RWPE2 (cell line): Measurements from ENCODE around the gene TRPM2.

ENCODE experiments used
- ATAC-seq: fragments of 200-7000 bp; cut with Tn5 transposase; 3 replicates; pipeline ENCODE4 v1.9.1; 2021; ENCODE audit warnings: low read depth
- DNase-seq: peaks from one replicate; pipeline ENCODE4 v3.0.0-alpha.2; 2020; ENCODE audit warnings: low spot score
- H3K27ac ChIP-seq: fragments of 450-650 bp; 2 replicates; pipeline ENCODE4 v1.5.1; 2017; ENCODE audit warnings: mild to moderate bottlenecking; ENCODE audit not compliant: poor library complexity, severe bottlenecking
- H3K27me3 ChIP-seq: fragments of 250-450 bp; sonication (Bioruptor Pico); 2 replicates; pipeline ENCODE4 v1.5.1; 2021; ENCODE audit warnings: mild to moderate bottlenecking, moderate library complexity; ENCODE audit not compliant: insufficient read depth, poor library complexity, severe bottlenecking
- H3K36me3 ChIP-seq: fragments of 250-450 bp; sonication (Bioruptor Pico); 2 replicates; pipeline ENCODE4 v1.5.1; 2020; ENCODE audit warnings: low read depth, mild to moderate bottlenecking, moderate library complexity
- H3K4me1 ChIP-seq: fragments of 250-450 bp; sonication (Bioruptor Pico); 2 replicates; pipeline ENCODE4 v1.5.1; 2021; ENCODE audit warnings: mild to moderate bottlenecking, moderate library complexity; ENCODE audit not compliant: insufficient read depth, poor library complexity, severe bottlenecking
- H3K4me3 ChIP-seq: fragments of 250-450 bp; sonication (Bioruptor Pico); 2 replicates; pipeline ENCODE4 v1.5.1; 2021; ENCODE audit warnings: mild to moderate bottlenecking, moderate library complexity; ENCODE audit not compliant: severe bottlenecking
- H3K9me3 ChIP-seq: fragments of 250-450 bp; sonication (Bioruptor Pico); 2 replicates; pipeline ENCODE4 v1.5.1; 2021; ENCODE audit warnings: mild to moderate bottlenecking, moderate library complexity; ENCODE audit not compliant: severe bottlenecking
- TF ChIP-seq, protein P1 (sequence below): fragments of 450-650 bp; IDR thresholded peaks from one replicate; pipeline ENCODE4 v1.5.1; 2017; ENCODE audit warnings: mild to moderate bottlenecking, moderate library complexity; ENCODE audit not compliant: poor library complexity, severe bottlenecking

The TRPM2 gene

DNA sequence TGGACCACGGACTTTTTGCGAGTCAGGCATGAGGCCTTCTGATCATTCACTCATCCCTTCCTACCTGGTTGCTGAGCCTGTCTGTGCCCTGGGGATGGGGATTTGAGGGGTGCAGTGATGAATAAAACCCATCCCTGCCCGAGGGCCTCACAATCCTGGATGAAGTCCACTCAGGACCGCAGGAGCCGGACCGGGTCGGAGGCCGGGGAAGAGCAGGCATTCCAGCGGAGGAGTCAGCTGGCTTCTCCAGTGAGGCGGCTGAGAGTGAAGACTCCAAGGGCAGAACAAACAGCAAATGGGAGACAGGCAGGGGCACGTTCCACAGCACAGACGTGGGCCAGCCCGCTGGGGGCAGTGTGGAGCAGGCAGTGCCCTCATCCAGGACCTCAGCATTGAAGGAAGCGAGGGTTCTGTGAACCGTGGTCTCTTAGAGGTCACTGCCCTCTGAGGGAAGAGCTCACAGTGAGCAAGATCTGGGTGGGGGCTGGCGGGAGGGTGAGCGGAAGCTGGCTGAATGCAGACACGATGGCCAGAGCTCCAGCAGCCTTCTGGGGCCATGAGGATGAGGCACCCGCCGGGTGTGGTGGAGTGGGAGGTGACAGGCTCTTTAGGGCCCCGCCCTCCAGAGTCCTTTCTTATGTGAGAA lies 91.0 kb downstream of the TRPM2 start:
- peaks cover 22% of the 10 kb centered on the region for H3K27me3 ChIP-seq
- TF ChIP-seq, protein P1, sequence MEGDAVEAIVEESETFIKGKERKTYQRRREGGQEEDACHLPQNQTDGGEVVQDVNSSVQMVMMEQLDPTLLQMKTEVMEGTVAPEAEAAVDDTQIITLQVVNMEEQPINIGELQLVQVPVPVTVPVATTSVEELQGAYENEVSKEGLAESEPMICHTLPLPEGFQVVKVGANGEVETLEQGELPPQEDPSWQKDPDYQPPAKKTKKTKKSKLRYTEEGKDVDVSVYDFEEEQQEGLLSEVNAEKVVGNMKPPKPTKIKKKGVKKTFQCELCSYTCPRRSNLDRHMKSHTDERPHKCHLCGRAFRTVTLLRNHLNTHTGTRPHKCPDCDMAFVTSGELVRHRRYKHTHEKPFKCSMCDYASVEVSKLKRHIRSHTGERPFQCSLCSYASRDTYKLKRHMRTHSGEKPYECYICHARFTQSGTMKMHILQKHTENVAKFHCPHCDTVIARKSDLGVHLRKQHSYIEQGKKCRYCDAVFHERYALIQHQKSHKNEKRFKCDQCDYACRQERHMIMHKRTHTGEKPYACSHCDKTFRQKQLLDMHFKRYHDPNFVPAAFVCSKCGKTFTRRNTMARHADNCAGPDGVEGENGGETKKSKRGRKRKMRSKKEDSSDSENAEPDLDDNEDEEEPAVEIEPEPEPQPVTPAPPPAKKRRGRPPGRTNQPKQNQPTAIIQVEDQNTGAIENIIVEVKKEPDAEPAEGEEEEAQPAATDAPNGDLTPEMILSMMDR, result no peak
- no peaks in the 10 kb centered on the region for H3K9me3 ChIP-seq
- no peak overlapping the region for H3K4me3 ChIP-seq
- H3K36me3 ChIP-seq, result no peaks in the 10 kb centered on the region
- H3K4me1 ChIP-seq, result no peaks in the 10 kb centered on the region
- no peak overlapping the region for H3K27ac ChIP-seq
- no peak for ATAC-seq
- DNase-seq, result peak; percentile 45

DNA sequence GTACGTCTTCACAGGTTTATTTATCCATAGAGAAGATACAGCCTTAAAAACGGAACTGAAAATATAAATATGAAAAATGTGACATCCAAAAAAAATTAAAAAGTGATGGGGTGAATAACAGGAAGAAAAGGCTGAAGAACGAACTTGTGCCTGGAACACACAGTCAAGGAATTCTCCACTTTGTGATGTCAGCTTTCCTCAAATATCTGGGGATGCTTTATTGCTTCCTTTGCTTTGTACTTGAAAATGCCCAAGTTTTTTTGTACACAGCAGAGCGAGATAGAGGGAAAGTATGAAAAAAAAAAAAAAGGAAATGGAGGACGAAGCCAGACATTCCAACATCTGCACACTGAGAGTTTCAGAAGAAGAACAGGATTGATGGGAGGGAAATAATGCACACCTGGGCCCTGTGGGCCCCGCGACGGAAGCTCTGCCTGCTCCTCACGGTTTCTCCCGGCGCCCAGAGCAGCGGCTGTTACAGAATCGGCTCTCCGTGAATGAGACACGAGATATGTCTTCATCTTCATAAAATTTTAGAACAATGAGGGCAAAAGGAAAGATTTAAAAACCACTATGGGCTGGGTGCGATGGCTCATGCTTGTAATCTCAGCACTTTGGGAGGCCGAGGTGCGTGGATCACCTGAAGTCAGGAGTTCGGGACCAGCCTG lies 91.9 kb downstream of the TRPM2 start:
- TF ChIP-seq, protein P1, result no peak
- ATAC-seq, result no peak
- Histone ChIP-seq H3K4me1 (no peaks in the 10 kb centered on the region), H3K27ac (no peak overlapping the region), H3K36me3 (no peaks in the 10 kb centered on the region), H3K4me3 (no peak overlapping the region), H3K27me3 (peaks cover 31% of the 10 kb centered on the region), H3K9me3 (no peaks in the 10 kb centered on the region)
- no peak for DNase-seq

DNA sequence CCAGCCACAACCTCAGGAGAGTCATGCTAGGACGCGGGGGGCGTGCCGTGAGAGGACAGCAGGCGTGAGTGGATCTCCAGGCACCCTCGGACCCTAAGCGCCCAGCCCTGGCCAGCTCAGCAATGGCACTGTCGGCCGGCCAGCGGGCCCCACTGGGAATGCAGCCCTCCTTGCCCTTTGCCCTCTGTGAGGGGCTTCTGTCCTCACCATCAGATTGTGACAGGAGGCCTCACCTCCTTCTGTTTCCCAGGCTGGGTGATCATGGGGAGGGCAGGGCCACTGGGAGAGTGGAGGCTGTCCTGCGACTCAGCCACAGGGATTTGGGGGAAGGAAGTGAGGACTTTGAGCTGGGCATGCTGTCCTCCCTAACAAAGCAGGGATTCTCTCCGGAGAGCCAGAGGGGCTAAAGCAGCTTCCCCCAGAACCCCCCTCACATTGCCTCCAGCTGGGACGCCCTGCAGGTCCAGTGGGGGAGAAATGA lies 95.3 kb downstream of the TRPM2 start:
- H3K4me3 ChIP-seq, result no peak overlapping the region
- H3K27me3 ChIP-seq, result peaks cover 42% of the 10 kb centered on the region
- no peak overlapping the region for H3K27ac ChIP-seq
- H3K9me3 ChIP-seq, result no peaks in the 10 kb centered on the region
- ATAC-seq, result no peak
- DNase-seq, result no peak
- no peaks in the 10 kb centered on the region for H3K4me1 ChIP-seq
- TF ChIP-seq, protein P1, result no peak
- H3K36me3 ChIP-seq, result no peaks in the 10 kb centered on the region

DNA sequence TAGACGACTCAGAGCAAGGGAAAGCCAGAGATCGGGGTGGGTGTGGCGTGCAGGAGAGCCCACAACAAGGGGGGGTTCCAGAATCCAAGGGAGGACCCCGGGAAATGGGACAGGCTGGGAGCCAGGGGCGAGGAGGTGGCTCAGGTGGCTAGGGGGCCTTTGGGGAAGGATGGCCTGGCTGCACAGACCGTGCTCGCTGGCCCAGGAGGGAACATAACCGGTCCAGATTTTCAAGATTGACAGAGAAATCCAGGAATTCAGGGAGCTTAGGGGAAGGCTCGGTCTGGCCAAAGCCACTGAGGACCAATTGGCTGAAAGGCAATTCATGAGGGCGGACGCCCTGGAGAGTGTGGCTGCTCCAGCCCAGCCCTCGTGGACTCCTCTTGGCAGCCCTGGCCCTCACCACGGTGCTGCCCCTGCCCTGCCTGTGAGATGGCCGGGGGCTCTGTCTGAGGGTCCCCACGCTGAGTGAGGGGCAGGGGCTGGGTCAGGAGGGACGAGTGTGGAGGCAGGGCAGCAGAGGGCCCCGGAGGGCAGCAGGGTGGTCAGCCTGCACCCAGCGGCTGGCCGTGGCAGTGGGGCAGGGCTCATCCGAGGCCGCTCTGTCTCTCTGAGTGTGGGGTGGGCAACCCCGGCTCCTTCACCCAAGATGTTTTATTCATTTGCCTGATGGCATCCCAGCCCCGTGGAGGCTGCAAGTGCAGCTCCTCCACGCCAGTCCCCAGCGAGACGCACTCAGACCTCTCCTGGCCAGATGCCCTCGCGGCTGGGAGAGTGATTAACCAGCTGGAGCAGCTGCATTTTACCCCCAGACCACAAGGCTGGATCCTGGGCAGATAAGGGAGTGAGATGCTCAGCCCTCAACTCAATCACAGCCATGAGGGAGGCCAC lies 96.3 kb downstream of the TRPM2 start:
- TF ChIP-seq, protein P1, result no peak
- Histone ChIP-seq H3K27me3 (peaks cover 42% of the 10 kb centered on the region), H3K36me3 (no peaks in the 10 kb centered on the region), H3K4me1 (no peaks in the 10 kb centered on the region), H3K27ac (no peak overlapping the region), H3K9me3 (no peaks in the 10 kb centered on the region), H3K4me3 (no peak overlapping the region)
- DNase-seq (peak; percentile 57), ATAC-seq (peak; percentile 25; the same call in 1 of the 3 replicates)
